ENCODE results near the gene TSC2.

The TSC2 gene

DNA sequence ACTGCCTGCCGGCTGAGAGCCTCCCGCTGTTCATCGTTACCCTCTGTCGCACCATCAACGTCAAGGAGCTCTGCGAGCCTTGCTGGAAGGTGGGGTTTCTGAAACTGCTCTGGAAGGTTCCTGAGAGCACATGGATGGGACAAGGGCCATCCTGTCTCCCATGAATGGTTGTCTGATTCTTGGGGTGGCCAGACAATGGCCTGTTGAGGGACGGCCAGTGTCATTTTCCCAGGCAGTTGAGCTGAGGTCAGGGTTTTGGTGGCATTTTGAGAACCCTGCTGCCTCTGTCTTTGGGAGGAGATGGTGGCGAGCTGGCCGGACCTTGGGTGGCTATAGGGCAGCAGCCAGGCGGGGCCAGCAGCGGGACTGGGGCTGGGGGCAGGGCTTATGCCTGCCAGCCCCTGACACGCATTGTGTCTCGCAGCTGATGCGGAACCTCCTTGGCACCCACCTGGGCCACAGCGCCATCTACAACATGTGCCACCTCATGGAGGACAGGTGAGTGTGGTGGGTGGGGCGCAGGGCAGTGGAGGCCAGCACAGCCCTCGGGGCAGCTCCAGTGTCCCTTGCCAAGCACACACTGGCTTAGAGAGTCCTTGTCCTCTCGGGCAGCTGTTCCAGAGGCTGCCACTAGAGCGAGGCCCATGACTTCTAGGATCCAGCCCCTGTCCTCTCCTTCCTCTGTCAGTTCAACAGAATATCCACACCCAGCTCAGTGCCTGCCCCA lies 9.1 kb downstream of the TSC2 start:
- in situ Hi-C loops (cut with HindIII; ENCODE audit: low pct_ligation_motif_present, low pct_unique_long_range_greater_than_20kb, low sequenced_read_pairs): no loop called here
- peak; percentile 37 for DNase-seq

GRCh38 chr16:2057438-2057837 lies 9.7 kb downstream of the TSC2 start:
- DNase-seq: no peak
- in situ Hi-C loops (cut with HindIII; ENCODE audit: low pct_ligation_motif_present, low pct_unique_long_range_greater_than_20kb, low sequenced_read_pairs): no loop called here

DNA sequence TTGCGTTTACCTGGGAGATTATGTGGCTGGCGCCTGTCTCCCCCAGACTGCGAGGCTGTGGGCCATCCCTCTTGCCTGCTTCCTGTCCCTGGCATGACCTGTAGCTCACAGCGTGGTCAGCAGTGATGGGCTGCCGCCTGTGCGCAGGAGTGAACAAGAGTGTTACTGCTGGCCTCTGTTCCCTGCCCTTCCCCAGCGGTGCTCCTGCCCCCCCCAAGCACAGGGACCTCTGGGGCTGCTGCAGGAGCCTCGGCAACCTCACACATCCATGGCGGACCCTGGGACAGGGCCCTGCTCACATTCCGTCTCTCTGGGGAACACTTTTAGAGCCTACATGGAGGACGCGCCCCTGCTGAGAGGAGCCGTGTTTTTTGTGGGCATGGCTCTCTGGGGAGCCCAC lies 10.6 kb downstream of the TSC2 start:
- no peak for DNase-seq
- in situ Hi-C loops (cut with HindIII; ENCODE audit: low pct_ligation_motif_present, low pct_unique_long_range_greater_than_20kb, low sequenced_read_pairs): no loop called here

DNA sequence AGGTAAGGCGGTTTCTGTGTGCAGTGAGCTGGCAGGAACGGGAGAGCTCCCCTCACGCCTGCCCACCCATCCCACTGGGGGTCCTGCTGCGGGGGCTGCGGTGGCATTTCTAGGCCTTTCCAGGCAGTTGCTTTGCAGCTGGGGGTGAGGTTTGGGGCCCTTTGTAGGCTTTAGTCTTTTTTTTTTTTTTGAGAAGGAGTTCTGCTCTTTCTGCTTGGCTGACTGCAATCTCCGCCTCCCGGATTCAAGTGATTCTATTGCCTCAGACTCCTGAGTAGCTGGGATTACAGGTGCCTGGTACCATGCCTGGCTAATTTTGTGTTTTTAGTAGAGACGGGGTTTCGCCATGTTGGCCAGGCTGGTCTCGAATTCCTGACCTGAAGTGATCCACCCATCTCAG lies 11.1 kb downstream of the TSC2 start:
- in situ Hi-C loops (cut with HindIII; ENCODE audit: low pct_ligation_motif_present, low pct_unique_long_range_greater_than_20kb, low sequenced_read_pairs): no loop called here
- DNase-seq: peak; percentile 29

- no peak for DNase-seq
- in situ Hi-C loops (cut with HindIII; ENCODE audit: low pct_ligation_motif_present, low pct_unique_long_range_greater_than_20kb, low sequenced_read_pairs): no loop called here
Measured at GRCh38 chr16:2060346-2060745, 12.6 kb downstream of the TSC2 start.

DNA sequence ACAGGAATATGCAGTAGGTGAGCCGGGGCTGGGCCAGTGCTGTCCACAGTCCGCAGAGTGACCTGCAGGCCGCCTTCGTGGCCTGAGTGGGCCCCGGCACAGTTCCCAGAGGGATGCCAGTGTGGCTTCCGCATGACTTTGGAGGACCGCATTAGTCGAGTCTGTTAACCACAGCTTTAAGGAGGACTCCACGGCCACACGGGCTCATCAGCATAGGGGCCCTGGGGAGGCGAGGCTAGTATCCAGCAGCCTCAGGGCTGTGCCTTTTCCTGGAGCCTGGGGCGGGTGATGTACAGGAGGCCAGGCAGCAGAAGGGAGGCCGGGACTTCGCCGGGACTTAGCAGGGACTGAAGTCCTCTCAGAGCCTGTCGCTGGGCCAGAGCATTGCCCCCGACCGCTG lies 13.2 kb downstream of the TSC2 start:
- in situ Hi-C loops (cut with HindIII; ENCODE audit: low pct_ligation_motif_present, low pct_unique_long_range_greater_than_20kb, low sequenced_read_pairs): no loop called here
- no peak for DNase-seq

DNA sequence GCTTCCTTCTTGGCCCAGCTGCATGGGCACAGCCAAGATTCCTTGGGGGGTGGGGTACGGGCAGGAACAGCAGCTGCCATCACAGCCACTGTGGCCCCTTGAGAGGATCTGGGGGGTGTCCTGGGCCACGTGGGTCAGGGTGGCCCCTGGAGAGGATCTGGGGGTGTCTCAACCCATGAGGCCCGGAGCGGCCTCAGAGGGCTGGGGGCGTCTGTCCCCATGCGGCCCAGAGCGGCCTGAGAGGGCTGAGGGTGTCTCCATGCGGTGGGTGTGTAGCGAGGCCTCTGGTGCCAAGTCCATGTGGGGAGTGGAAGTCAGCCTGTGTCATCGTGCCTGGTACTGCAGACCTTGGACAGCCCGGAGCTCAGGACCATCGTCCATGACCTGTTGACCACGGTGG lies 13.7 kb downstream of the TSC2 start:
- DNase-seq: no peak
- in situ Hi-C loops (cut with HindIII; ENCODE audit: low pct_ligation_motif_present, low pct_unique_long_range_greater_than_20kb, low sequenced_read_pairs): no loop called here

GRCh38 chr16:2062801-2063200 lies 15.0 kb downstream of the TSC2 start:
- in situ Hi-C loops (cut with HindIII; ENCODE audit: low pct_ligation_motif_present, low pct_unique_long_range_greater_than_20kb, low sequenced_read_pairs): no loop called here
- DNase-seq: no peak

- in situ Hi-C loops (cut with HindIII; ENCODE audit: low pct_ligation_motif_present, low pct_unique_long_range_greater_than_20kb, low sequenced_read_pairs): no loop called here
Measured at GRCh38 chr16:2063861-2064260, 16.1 kb downstream of the TSC2 start.

DNA sequence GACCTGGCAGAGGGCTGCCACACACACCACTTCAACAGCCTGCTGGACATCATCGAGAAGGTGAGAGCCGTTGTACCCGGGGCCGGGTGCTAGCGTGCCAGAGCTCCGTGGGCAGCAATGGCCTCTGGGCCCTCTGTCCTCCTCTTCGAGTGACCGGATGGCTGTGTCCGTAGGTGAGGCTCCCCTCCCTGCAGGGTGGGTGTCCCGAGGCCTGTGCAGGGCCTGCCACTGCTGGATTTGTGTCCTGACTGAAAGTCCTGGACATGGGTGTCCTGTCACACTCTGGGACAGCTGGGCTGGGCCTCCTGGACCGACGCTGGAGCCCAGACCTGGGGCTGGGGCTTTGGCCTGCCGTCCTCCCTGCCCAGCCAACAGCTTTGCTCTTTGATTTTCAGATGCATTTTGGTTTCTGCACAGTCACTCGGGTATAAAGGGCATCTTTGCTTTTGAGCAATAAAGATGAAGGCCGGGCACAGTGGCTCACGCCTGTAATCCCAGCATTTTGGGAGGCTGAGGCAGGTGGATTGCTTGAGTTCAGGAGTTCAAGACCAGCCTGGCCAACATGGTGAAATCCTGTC lies 16.7 kb downstream of the TSC2 start:
- no peak for DNase-seq
- in situ Hi-C loops (cut with HindIII; ENCODE audit: low pct_ligation_motif_present, low pct_unique_long_range_greater_than_20kb, low sequenced_read_pairs): no loop called here

More at GRCh38 chr16:2063861-2064260, 16.1 kb downstream of the TSC2 start:
- DNase-seq: no peak

DNA sequence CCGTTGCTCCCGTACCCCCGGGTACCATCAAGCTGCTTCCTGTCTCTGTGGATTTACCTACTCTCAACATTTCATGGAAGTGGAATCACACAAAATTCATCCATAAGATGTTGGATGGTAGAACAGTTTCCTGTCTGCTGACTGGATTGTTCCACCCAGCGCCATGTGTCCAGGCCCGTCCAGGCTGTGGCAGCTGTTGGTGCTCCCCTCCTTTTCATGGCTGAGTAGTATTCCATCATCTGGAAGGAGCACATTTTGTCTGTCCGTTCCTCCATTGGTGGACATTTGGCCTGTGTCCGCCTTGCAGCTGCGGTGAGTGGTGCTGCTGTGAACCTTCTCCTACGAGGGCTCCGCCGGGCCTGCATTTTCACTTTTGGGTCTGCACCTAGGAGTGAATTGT lies 18.4 kb downstream of the TSC2 start:
- no peak for DNase-seq
- in situ Hi-C loops (cut with HindIII; ENCODE audit: low pct_ligation_motif_present, low pct_unique_long_range_greater_than_20kb, low sequenced_read_pairs): no loop called here

DNA sequence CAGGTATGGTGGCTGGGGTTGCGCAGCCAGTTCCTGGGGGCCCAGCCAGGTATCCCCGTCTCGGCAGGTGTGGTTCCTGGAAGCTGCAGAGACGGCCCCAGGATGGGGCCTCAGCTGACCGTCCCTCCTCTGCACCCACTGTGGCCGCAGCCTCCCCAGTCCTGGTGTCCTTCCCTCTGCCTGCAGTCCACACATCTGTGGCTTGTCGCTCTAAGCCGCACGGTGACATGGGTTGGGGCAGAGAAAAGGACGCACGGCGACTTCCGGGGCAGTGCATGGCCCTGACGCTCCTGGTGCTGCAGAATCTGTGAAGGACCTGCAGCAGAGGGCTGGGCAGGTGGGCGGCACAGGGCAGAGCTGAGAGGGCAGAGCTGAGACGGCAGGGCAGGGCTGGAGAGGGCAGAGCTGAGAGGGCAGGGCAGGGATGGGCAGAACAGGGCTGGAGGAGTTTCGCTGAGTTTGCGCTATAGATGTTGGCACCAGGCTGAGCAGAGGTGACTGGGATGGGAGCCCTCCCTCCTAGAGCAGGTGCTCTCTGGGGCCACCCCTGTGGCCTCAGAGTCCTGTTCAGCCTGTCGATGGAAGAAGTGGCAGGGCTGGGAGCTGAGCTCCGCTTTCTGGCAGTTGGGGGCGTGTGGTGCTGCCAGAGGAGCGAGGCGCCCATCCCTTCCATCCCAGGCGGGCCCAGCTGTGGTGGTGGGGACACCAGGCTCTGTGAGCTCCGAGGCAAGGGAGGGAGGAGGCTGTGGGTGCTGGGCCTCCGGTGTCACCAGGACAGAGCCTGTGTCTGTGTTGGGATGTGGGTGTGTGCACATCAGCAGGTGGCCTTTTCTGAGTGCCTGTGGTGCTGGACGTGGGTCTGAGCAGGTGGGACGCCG lies 23.0 kb downstream of the TSC2 start:
- in situ Hi-C loops (cut with HindIII; ENCODE audit: low pct_ligation_motif_present, low pct_unique_long_range_greater_than_20kb, low sequenced_read_pairs): no loop called here

GRCh38 chr16:2071454-2072202 lies 23.8 kb downstream of the TSC2 start:
- no peak for DNase-seq
- in situ Hi-C loops (cut with HindIII; ENCODE audit: low pct_ligation_motif_present, low pct_unique_long_range_greater_than_20kb, low sequenced_read_pairs): no loop called here

More for the DNA sequence above, 23.0 kb downstream of the TSC2 start:
- DNase-seq: no peak

- no peak for DNase-seq
Measured at GRCh38 chr16:2072926-2073325, 25.1 kb downstream of the TSC2 start.

DNA sequence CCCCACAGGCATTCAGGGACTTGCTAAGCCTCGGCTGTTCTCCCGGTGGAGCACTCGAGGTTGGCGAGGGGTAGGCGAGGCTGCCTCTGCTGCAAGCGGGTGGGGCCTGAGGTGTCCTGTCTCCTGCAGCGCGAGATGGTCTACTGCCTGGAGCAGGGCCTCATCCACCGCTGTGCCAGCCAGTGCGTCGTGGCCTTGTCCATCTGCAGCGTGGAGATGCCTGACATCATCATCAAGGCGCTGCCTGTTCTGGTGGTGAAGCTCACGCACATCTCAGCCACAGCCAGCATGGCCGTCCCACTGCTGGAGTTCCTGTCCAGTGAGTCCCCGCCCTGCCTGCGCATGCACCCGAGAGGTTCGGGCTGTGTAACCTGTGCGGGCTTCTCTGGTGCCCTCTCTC lies 26.3 kb downstream of the TSC2 start:
- no peak for DNase-seq
- in situ Hi-C loops (cut with HindIII; ENCODE audit: low pct_ligation_motif_present, low pct_unique_long_range_greater_than_20kb, low sequenced_read_pairs): no loop called here

More at GRCh38 chr16:2072926-2073325, 25.1 kb downstream of the TSC2 start:
- in situ Hi-C loops (cut with HindIII; ENCODE audit: low pct_ligation_motif_present, low pct_unique_long_range_greater_than_20kb, low sequenced_read_pairs): no loop called here

DNA sequence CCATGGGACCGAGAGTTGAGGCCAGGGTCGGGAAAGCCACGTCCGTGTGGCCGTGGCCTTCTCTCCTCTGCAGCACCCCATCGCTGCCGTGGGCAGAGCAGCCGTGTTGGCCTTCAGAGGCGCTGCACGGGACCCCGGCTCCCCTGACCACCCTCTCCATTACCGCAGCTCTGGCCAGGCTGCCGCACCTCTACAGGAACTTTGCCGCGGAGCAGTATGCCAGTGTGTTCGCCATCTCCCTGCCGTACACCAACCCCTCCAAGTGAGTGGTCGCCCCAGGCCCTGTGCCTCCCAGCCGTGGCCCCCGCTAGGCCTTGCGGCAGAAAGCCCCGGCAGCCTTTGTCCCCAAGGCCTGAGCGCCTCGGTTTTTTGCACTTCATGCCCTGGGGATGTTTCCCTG lies 27.8 kb downstream of the TSC2 start:
- DNase-seq: no peak
- in situ Hi-C loops (cut with HindIII; ENCODE audit: low pct_ligation_motif_present, low pct_unique_long_range_greater_than_20kb, low sequenced_read_pairs): no loop called here

GRCh38 chr16:2076072-2076865 lies 28.5 kb downstream of the TSC2 start:
- in situ Hi-C loops (cut with HindIII; ENCODE audit: low pct_ligation_motif_present, low pct_unique_long_range_greater_than_20kb, low sequenced_read_pairs): no loop called here
- DNase-seq: no peak

DNA sequence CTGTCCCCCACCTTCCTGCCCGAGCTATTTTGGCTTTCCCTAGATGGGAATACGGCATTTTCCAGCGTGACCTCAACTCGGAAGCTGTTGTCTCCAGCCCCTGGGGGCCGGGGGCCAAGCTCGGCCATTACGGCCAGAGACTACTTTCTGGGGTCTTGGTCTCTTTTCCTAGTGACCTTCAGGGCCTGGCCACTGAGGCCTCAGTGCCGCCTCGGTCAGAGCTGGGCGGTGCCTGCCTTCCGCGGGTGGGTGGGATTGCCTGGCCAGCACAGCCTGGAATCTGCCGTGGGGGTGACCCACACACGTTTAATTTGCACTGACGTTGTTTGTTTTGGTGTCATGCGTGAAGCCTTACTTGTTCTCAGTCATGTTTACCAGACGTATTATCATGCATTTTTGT lies 29.2 kb downstream of the TSC2 start:
- no peak for DNase-seq
- in situ Hi-C loops (cut with HindIII; ENCODE audit: low pct_ligation_motif_present, low pct_unique_long_range_greater_than_20kb, low sequenced_read_pairs): no loop called here

All from ACHN (cell line).